Activated CD8-positive, alpha-beta T cell treated with anti-CD3 and anti-CD28 coated beads for 36 hours (primary cell): ENCODE measurements around the gene MPZL3. TPM values are rescaled to one million over a fixed set of nuclear protein-coding genes. Genes with fewer than 3 reads are reported as not detected.

Experiments
- ATAC-seq: fragments of 200-7000 bp; cut with Tn5 transposase; one replicate; pipeline ENCODE4 v1.10.0; 2021; ENCODE audit warnings: mild to moderate bottlenecking, moderate library complexity
- CTCF ChIA-PET: fragments of 350-600 bp; sonication (Branson Sonifier 250); formaldehyde crosslinking; loops from one replicate; lab custom pipeline; 2021; ENCODE audit warnings: antibody characterized with exemption; lab: Charles Lee
- POLR2A ChIA-PET: fragments of 350-600 bp; sonication (Branson Sonifier 250); formaldehyde crosslinking; loops from one replicate; lab custom pipeline; 2021; ENCODE audit warnings: antibody characterized with exemption; lab: Charles Lee
- DNase-seq: peaks from one replicate; pipeline ENCODE4 v3.0.0-alpha.2; 2020
- H3K27ac Mint-ChIP-seq: one replicate; pipeline ENCODE4 v1.8.0; 2021; ENCODE audit warnings: mild to moderate bottlenecking, mixed read lengths
- H3K27me3 Mint-ChIP-seq: one replicate; pipeline ENCODE4 v1.8.0; 2021; ENCODE audit warnings: mixed read lengths
- H3K36me3 Mint-ChIP-seq: one replicate; pipeline ENCODE4 v1.8.0; 2021; ENCODE audit warnings: low read depth, mixed read lengths
- H3K4me1 Mint-ChIP-seq: one replicate; pipeline ENCODE4 v1.8.0; 2021; ENCODE audit warnings: low read depth, mixed read lengths
- H3K4me3 Mint-ChIP-seq: one replicate; pipeline ENCODE4 v1.8.0; 2021; ENCODE audit warnings: mild to moderate bottlenecking, moderate library complexity, mixed read lengths
- H3K9me3 Mint-ChIP-seq: one replicate; pipeline ENCODE4 v1.8.0; 2021; ENCODE audit warnings: mixed read lengths
- CTCF ChIP-seq: fragments of 200-600 bp; IDR thresholded peaks from one replicate; pipeline ENCODE4 v1.8.0; 2022; ENCODE audit warnings: antibody characterized with exemption, mild to moderate bottlenecking
- intact Hi-C: fragments of 100-400 bp; cut with micrococcal nuclease; formaldehyde crosslinking; loops from one replicate; pipeline ENCODE4 v1.10.0; 2022
- total RNA-seq, 2 experiments: library from RNA; stranded (reverse); gene quantifications; one replicate each; pipeline ENCODE4 v1.2.3, GENCODE V29; 2021

Gene MPZL3
- total RNA-seq, 2 experiments from 2014 or later = 51.1 to 51.7 TPM

GRCh38 chr11:118259138-118259537 is 7.0 kb upstream of the MPZL3 start:
- POLR2A ChIA-PET = interaction anchor here (0.5 to 3.1 kb wide), 10 partner anchors 17 to 1029 kb away, joined by 3 to 15 read pairs (median 3); partner anchors contain the start of genes CD3E, JAML and KMT2A

GRCh38 chr11:118258410-118258809 is 6.2 kb upstream of the MPZL3 start:
- ChIA-PET POLR2A (interaction anchor here (0.6 to 1.5 kb wide), 3 partner anchors 46 to 1028 kb away, joined by 3 to 5 read pairs (median 3); partner anchors contain the start of gene KMT2A), CTCF (interaction anchor here (0.8 to 8.6 kb wide), 9 partner anchors 10 to 95 kb away, joined by 3 to 86 read pairs (median 5); partner anchors contain the start of genes CD3E and JAML)
- Mint-ChIP-seq H3K36me3 (peaks cover 77% of the 10 kb centered on the region), H3K4me1 (peaks cover 62% of the 10 kb centered on the region), H3K9me3 (peaks cover 10% of the 10 kb centered on the region), H3K4me3 (no peak overlapping the region), H3K27ac (no peak overlapping the region), H3K27me3 (no peaks in the 10 kb centered on the region)
- ATAC-seq = peak; percentile 76
- TF ChIP-seq CTCF = peak; percentile 58
- peak; percentile 50 for DNase-seq
- intact Hi-C loops = loop anchor here (5.0 kb wide), 1 partner anchor 34 kb away; no protein-coding TSS in a partner anchor

More at GRCh38 chr11:118259138-118259537, 7.0 kb upstream of the MPZL3 start:
- CTCF ChIA-PET = interaction anchor here (0.7 to 8.6 kb wide), 15 partner anchors 9 to 94 kb away, joined by 3 to 86 read pairs (median 3); partner anchors contain the start of genes CD3E and JAML
- Mint-ChIP-seq H3K4me3 (no peak overlapping the region), H3K36me3 (peaks cover 77% of the 10 kb centered on the region), H3K4me1 (peaks cover 65% of the 10 kb centered on the region), H3K27ac (no peak overlapping the region), H3K27me3 (no peaks in the 10 kb centered on the region), H3K9me3 (peaks cover 10% of the 10 kb centered on the region)
- no peak for TF ChIP-seq CTCF
- no peak for ATAC-seq
- DNase-seq = no peak
- intact Hi-C loops = loop anchor here (5.0 kb wide), 1 partner anchor 33 kb away; no protein-coding TSS in a partner anchor

GRCh38 chr11:118252688-118253087 is 523 bp upstream of the MPZL3 start:
- ChIA-PET POLR2A (interaction anchor here (0.9 to 2.8 kb wide), 14 partner anchors 8 to 90 kb away, joined by 3 to 39 read pairs (median 6); partner anchors contain the start of genes CD3D, JAML and MPZL2), CTCF (interaction anchor here (1.1 to 4.0 kb wide), 7 partner anchors 21 to 101 kb away, joined by 3 to 24 read pairs (median 4); no protein-coding TSS in a partner anchor)
- H3K36me3 Mint-ChIP-seq = peaks cover 38% of the 10 kb centered on the region
- no peaks in the 10 kb centered on the region for H3K9me3 Mint-ChIP-seq
- no peak for ATAC-seq
- H3K27me3 Mint-ChIP-seq = no peaks in the 10 kb centered on the region
- DNase-seq = no peak
- H3K4me3 Mint-ChIP-seq = peak overlapping the region; percentile 93
- peaks cover 43% of the 10 kb centered on the region for H3K4me1 Mint-ChIP-seq
- intact Hi-C loops = loop anchor here (5.0 kb wide), 1 partner anchor 35 kb away; no protein-coding TSS in a partner anchor
- H3K27ac Mint-ChIP-seq = peak overlapping the region; percentile 99
- TF ChIP-seq CTCF = no peak

GRCh38 chr11:118247041-118247440 is 5.1 kb downstream of the MPZL3 start:
- H3K36me3 Mint-ChIP-seq = peaks cover 33% of the 10 kb centered on the region
- CTCF ChIA-PET = interaction anchor here (1.1 to 1.9 kb wide), 7 partner anchors 22 to 106 kb away, joined by 3 to 11 read pairs (median 4); partner anchors contain the start of gene JAML
- ATAC-seq = peak; percentile 47
- no peak overlapping the region for H3K4me3 Mint-ChIP-seq
- POLR2A ChIA-PET = interaction anchor here (0.6 to 9.4 kb wide), 9 partner anchors 11 to 96 kb away, joined by 3 to 364 read pairs (median 3); partner anchors contain the start of genes CD3D and JAML
- H3K9me3 Mint-ChIP-seq = no peaks in the 10 kb centered on the region
- no peak for TF ChIP-seq CTCF
- DNase-seq = no peak
- intact Hi-C loops = no loop called here
- H3K4me1 Mint-ChIP-seq = peaks cover 72% of the 10 kb centered on the region
- peak overlapping the region; percentile 97 for H3K27ac Mint-ChIP-seq
- H3K27me3 Mint-ChIP-seq = no peaks in the 10 kb centered on the region
